ENCODE results near the gene WDR83.

DNA sequence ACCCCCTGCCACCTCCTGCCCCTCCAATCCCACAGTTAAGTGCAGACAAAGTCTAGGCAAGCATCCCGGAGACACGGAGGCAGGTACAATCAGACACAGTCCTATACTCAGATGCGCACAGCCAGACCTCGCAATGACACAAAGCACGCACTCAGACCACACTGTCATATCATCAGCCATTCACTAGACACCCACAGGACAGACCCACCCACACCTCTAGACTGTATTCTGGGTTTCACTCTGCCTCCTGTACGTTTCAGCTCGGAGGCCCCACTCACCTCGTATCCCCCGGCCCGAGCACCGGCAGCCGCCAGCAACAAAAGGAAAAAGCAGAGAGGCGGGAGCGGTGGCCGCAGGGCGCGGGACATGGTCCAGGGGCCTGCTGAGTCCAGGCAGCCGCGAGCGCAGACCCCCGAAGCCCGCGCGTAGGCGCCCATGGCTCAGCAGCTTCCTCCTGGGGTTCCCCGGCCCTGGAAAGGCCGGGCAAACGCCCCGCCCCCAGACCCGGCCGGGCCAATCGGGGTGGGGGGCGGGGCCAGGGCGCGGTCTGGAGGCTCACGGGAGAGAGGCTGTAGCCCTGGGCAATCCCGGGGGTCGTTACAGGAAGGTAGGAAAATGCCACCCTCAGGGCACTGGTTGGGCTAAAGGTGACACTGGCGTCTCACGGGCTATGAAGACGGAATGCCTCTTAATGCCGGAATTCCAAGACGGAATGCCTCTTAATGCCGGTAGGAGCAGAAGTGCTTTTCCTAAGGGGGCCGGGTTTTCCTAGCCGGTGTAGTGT lies at the start of gene WDR83, which contains the start of gene MAN2B1:
- no peak for TF ChIP-seq POLR2AphosphoS5 (IDR thresholded peaks at IDR 0.05; ENCODE audit: low read depth, low read length)
- TF ChIP-seq REST (IDR thresholded peaks at IDR 0.05; ENCODE audit: insufficient read depth in 1 of 2, low read depth in 2 of 2, low read length in 2 of 2): no peak
- no peak for TF ChIP-seq TAF1 (IDR thresholded peaks at IDR 0.05; ENCODE audit: borderline replicate concordance, insufficient read depth, low read length)
- no peak for TF ChIP-seq SIN3A (IDR thresholded peaks at IDR 0.05; ENCODE audit: borderline replicate concordance, insufficient read depth, low read length)
- TF ChIP-seq FOXP2 (optimal IDR thresholded peaks at IDR 0.05; ENCODE audit: borderline replicate concordance, extremely low read depth, extremely low read length, insufficient read depth): no peak
